CMK (cell line): ENCODE data around the gene MLH1.
"Not testable (repeated sequence)": the region's sequence is repeated elsewhere in the genome, so short reads cannot be mapped to it uniquely, and the experiment has no call there.

Source experiments
- DNase-seq: peaks from one replicate; pipeline ENCODE4 v3.0.0-alpha.2; 2010; ENCODE audit warnings: low read depth

MLH1 gene

DNA sequence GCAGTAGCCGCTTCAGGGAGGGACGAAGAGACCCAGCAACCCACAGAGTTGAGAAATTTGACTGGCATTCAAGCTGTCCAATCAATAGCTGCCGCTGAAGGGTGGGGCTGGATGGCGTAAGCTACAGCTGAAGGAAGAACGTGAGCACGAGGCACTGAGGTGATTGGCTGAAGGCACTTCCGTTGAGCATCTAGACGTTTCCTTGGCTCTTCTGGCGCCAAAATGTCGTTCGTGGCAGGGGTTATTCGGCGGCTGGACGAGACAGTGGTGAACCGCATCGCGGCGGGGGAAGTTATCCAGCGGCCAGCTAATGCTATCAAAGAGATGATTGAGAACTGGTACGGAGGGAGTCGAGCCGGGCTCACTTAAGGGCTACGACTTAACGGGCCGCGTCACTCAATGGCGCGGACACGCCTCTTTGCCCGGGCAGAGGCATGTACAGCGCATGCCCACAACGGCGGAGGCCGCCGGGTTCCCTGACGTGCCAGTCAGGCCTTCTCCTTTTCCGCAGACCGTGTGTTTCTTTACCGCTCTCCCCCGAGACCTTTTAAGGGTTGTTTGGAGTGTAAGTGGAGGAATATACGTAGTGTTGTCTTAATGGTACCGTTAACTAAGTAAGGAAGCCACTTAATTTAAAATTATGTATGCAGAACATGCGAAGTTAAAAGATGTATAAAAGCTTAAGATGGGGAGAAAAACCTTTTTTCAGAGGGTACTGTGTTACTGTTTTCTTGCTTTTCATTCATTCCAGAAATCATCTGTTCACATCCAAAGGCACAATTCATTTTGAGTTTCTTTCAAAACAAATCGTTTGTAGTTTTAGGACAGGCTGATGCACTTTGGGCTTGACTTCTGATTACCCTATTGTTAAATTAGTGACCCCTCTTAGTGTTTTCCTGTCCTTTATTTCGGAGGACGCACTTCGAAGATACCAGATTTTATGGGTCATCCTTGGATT lies at the start of gene MLH1:
Gene MLH1, plus strand, starts transcription at position 193 of the 958 bp plus-strand sequence. Its CDS starts 30 bp downstream, at position 223.
- peak; percentile 100 for DNase-seq

DNA sequence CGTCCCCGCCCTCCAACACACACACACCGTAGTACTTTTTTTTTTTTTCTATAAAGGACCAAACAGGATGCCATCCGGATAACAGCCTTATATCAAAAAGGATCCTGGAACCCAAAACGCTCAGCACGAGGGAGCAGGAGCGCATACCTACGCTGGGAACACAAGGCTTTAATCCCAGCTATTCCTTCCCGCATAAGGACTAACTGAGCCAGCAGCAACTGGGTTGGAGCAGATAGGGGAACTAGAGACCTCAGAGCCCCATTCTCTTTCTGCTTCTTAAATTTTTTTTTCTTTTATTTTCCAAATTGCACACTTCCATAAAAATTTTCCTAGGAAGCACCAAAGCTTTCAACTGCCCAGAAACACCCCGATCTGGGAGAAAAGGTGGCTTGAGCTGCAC lies 49.7 kb upstream of the MLH1 start:
- DNase-seq, result no peak

DNA sequence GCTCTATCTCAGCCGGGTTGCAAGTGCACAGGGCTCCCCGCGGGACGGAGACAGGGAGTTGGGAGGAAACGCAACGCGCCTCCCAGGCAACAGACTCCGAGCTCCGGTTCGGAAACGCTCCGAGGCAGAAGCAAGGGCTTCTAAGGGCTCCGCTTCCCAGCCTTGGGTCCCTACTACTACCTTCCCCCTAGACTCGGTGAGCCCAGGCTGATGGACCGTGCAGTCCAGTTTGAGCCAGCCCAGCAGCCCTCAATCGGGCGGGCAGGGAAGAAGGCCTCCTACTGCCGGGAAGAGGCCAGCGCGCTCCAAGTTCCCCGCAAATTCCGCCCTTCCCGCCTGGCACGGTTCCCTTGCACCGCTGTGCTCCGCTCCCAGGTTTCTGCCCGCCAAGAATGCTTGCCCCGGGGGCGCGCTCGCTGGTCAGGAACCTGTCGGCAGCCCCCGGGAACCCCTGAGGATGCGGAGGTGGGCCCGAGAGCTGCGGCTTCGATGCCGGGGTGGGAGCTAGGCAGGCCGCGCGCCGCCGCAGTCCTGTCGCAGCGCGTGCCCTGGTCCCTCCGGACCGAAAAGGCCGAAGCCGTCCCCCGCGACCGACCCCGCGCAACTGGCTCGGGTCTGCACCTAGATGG lies 49.2 kb upstream of the MLH1 start:
- DNase-seq, result no peak

DNA sequence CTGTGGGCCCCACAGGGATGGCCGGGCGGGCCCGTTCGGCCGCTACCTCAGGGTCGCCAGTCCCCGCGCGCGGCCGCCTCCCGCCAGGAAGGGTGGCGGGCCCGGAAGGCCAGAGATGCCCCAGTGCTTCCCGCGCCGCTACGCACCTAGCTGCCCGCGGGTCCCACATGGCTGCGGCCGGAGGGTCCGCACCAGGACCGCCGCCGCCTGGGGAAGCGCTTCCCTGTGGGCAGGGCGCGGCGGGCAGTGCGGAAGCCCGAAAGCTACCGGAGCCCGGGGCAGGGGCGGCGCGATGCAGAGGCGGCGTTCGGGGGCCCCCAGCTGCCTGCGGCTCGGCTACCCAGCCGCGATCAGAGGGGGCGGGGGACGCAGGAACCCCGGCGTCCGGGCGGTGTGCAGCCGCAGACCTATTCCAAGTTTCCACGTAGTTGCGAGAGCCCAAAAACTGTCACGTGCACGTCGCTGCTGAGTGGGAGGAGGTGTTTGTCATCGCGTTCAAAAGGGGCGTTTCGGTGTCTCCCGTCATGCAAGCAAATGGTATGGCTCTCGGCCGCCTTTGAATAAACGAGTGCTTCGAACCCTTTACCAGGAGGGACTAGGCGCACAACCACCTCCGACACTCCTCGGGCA lies 48.6 kb upstream of the MLH1 start, which contains the start of gene TRANK1:
Gene TRANK1, minus strand, starts transcription at position 414 of the 630 bp plus-strand sequence. Its CDS starts 245 bp downstream, at position 169.
- no peak for DNase-seq

DNA sequence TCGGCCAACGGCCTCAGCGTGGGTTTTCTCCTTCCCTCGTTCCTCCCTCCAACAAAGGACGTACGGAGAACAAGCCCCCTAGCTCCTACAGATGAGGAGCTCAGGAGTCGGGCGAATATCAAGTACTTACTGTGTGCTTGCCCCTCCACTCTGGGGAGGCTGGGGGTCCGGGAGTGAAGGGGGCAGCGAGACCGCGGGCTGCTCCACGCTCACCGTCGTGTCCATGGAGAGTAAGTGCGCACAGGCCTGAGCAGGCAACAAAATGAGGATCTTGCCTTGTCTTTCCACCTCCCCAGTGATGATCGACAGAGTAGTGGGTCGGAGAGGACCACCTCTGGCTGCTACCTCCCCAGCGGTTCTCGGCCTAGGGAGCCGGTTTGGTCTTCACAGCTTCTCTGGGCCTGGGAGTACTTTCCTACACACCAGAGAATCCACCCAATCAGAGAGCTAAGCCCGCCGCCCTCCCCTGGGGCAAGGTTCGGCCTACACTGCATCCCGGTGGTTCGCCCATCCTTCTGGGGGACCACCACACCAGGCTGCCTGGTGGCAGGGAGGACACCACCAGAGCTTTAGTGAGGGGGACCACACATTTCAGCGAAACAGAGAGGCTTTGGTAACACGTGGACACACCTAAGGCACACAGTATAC lies 47.9 kb upstream of the MLH1 start:
- no peak for DNase-seq

DNA sequence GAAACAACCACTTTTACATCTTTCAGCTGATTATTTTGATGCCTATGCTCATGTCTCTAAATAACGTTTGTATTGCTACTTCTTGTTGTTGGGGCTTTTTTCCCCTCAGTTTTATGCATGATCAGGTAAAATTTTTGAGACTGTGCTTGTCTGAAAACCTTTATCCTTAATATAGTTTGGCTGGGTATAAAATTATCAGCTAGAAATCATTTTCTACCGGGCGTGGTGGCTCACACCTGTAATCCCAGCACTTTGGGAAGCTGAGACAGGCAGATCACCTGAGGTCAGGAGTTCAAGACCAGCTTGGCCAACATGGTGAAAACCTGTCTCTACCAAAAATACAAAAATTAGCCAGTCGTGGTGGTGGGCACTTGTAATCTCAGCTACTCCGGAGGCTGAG lies 45.5 kb upstream of the MLH1 start:
- not testable (repeated sequence) for DNase-seq

DNA sequence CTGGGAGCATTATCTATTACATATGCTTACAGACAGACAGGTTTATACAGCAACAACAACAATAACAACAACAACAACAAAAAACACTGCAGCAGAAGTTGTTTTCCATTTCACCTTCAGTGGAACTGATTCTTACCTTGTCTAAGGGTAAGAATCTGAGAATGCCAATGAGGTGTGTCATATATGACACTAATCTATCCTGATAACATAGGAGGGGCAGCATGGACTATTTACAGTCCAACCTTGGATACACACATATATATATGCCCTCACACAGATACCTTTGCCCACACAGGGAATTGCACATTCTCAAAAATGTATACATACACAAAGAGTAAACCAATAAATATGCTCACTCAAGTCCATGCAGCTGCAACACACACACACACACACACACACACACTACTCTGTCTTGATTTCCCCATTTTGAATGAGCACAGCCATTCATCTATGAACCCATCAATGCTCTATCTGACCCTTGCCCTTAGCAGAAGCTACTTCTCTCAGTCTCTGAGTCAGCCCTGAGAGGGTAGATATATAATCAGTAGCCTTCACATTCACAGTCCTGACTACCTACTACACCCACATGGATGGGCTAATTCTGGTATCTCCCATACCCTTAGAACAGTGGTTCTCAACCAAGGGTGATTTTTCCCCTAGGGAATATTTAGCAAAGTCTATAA lies 38.7 kb upstream of the MLH1 start:
- no peak for DNase-seq

DNA sequence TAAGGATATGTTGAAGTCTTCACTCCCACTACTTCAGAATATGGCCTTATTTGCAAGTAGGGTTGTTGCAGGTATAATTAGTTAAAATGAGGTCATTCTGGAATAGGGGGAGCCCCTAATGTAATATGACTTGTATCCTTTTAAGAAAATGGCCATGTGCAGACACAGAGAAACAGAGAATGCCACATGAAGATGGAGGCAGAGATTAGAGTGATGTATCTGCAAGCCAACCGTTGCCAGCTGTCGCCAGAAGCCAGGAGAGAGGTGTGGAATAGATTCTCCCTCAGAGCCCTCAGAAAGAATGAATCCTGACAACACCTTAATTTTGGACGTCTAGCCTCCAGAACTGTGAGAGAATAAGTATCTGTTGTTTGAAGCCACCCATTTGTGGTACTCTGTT lies 37.2 kb upstream of the MLH1 start:
- DNase-seq, result no peak

DNA sequence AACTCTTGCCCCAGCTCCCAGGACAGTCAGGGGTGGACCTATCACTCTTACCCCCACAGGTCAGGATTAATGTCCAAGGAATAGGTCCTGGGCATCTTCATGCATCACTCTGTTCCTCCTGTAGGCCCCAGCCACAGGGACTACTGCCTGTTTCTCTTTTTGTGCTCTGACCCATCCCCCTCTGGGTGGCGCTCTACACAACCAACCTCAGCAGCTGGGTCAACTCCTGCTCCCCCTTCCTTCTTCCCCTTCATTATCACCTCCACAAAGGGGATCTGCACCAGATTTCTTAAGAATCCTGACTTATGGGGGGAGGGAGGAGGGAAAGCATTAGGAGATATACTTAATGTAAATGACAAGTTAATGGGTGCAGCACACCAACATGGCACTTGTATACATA lies 36.3 kb upstream of the MLH1 start:
- no peak for DNase-seq

DNA sequence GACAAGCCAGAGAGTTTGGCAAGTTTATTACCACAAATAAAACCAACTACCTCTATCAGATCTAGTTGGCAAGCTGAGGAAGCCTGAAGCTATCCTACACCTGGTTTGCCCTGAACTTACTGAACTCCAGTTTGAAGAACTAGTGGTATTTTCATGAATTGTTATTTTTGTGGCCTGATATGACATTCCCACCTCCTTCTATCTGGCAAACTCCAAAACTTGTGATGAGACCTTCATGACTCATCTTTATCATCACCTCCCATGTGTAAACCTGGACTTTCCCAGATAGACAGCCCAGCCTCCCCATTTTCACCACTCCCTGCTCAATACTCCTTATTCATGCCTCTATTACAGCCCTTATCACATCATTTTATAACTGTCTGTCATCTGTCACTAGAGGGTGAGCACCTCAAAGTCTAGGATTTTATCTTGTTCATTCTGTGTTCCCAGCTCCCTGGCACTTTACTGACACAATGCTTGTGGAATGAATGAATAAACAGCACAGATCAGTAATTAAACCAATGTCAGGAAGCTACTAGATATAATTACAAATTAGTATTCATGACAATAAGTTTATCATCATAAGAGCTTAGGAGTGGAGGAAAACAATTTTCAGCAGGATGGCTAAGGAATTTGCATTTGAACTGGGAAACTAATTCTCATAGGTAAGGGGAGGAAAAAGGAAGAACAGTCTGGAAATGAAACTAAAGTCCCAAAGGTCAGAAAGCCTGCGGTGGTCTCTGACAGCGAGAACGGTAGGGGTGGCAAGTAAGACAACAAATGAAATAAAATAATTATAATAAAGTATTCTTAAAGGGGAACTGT lies 35.2 kb upstream of the MLH1 start:
- DNase-seq, result no peak

DNA sequence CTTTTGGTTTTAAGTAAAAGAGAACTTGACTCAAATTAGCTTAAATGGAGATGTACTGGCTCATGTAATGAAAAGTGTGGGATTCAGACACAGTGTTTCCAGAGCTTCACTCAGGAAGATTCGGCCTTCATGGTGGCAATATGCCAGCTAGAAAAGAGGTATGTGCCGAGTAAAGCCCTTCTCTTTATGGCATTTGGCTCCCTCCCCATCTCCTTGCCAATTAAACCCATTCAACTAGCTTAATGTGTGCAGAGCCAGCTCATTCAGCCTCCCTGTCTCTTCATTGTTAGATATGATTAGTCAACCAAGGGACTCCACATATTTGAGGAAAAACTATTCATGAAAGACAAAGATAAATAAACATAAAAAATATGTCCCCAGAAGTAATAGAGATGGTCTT lies 33.5 kb upstream of the MLH1 start:
- no peak for DNase-seq

DNA sequence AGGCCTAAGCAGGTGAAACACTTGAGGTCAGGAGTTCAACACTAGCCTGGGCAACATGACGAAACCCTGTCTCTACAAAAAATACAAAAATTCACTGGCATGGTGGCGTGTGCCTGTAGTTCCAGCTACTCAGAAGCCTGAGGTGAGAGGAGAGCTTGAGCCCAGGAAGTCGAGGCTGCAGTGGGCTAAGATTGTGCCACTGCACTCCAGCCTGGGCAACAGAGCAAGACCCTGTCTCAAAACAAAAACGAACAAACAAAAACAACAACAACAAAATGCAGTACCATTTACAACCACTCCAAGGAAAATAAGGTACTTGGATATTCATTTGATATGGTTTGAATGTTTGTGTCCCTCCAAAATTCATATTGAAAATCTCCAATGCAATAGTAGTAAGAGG lies 32.8 kb upstream of the MLH1 start:
- DNase-seq, result no peak

DNA sequence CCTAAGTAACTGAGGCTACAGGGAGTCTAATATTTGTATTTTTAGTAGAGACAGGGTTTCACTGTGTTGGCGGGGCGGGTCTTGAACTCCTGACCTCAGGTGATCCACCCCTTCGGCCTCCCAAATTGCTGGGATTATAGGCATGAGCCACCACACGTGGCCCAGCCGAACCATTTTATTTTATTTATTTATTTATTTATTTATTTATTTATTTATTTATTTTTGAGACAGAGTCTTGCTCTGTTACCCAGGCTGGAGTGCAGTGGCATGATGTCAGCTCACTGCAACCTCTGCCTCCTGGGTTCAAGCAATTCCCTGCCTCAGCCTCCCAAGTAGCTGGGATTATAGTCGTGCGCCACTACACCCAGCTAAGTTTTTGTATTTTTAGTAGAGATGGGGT lies 30.3 kb upstream of the MLH1 start:
- not testable (repeated sequence) for DNase-seq

DNA sequence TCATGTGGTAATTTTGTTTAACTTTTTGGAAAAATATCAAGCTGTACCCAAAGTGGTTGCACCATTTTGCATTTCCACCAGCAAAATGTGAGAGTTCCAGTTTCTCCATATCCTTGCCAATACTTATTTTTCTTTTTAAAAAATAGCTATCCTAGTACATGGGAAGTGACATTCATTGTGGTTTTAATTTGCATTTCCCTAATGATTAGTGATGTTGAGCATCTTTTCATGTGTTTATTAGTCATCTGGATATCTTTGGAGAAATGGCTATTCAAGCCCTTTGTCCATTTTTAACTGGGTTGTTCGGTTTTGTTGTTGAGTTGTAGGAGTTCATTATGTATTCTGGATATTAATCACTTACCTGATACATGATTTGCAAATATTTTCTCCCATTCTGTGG lies 29.0 kb upstream of the MLH1 start:
- no peak for DNase-seq

DNA sequence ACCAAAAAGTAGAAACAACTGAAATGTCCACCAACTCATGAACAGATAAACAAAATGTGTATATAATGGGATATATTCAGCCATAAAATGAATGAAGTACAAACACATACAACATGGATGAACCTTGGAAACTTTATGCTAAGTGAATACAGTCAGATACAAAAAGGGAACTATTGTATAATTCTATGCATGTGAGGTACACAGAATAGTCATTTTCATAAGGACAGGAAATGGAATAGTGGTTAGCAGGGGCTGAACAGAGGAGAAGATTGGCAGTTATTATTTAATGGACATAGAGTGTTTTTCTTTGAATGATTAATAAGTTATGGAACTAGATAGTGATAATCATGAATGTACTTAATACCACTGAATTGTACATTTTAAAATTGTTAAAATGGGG lies 28.5 kb upstream of the MLH1 start:
- no peak for DNase-seq

DNA sequence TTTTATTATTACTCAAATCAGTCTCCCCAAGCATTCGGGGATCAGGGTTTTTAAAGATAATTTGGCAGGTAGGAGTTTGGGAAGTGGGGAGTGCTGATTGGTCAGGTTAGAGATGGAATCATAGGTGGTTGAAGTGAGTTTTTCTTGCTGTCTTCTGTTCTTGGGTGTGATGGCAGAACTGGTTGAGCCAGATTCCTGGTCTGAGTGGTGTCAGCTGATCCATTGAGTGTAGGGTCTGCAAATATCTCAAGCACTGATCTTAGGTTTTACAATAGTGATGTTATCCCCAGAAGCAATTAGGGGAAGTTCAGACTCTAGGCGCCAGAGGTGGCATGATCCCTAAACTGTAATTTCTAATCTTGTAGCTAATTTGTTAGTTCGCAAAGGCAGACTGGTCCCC lies 27.9 kb upstream of the MLH1 start:
- no peak for DNase-seq

DNA sequence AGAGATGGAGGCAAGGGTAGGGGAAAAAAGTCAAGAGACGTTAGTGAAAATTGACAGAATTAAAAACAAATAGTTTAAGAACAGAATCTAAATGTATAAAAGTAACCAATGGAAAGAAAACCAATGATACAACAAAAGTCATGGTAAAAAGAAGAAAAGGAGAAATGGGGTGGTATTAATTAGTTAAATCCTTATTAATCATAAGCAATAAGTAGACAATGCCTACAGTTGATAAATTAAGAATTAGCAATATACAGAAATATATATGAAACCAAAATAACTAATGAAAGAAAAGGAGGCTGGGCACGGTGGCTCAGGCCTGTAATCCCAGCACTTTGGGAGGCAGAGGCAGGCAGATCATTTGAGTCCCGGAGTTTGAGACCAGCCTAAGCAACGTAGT lies 24.2 kb upstream of the MLH1 start:
- DNase-seq, result no peak

DNA sequence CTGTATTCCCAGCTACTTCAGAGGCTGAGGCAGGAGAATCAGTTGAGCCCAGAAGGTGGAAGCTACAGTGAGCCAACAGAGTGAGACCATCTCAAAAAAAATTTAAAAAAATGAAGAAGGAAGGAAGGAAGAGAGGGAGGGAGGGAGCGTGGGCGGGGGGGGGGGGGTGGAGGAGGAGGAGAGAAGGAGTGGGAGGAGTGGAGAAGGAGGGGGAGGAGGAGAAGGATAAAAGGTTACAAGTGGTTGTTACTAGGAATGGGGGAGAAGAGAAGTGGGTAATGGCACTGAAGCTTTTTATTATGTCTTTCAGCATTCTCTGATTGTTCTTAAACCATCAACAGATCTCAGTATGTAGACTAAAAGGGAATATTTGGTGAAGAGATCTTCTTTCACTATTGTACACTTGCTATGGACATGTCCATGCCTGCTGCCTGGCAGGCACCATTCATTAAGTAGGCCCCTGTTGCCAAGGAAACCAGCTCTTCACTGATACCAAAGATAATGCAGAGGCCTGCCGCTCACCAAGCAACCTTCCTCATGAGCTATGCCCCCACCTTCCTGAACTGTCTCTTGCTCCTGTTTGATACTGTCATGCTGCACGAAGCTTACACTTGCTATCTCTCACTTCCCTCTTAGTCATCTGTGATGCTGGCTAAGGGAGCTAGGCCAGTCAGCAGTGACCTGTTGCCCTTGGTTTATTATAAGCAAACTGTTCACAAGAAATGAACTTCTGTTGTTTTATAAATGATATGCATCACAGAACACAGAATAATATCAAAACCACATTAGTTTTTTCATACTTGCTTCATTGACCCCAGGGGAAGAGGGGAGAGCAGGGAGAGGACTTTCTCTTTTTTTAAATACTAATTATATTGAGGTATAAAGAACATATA lies 23.5 kb upstream of the MLH1 start:
- DNase-seq, result peak; percentile 97

DNA sequence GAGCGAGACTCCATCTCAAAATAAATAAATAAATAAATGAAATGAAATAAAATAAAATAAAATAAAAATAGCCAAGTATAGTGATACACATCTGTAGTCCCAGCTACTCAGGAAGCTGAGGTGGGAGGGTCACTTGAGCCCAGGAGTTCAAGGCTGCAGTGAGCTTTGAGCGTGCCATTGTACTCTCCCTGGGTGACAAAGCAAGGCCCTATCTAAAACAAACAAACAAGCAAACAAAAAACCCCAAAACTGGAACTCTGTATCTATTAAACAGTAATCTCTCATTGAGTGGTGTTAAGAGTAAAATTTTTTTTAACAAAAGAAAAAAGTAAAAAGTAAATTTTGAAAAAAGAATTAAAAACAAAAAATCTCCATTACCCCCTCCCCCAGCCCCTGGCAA lies 21.2 kb upstream of the MLH1 start:
- no peak for DNase-seq

DNA sequence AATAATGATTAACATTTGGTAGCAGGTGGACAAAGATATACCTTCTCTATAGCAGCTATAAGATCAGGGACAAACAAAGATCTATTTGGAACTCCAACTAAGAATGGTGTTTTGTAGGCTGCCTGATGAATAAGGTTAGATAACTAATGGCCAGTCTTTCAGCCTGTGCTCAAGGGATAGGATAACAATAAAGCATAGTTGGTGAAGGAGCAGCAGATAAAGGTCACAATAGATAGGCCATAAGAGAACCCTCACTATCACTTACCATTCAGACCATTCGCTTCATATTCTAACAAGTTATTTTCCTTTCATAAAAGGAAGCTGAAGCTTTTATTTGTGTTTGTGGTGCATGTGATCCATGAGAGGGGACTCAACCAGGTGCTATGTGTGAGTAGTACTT lies 20.2 kb upstream of the MLH1 start:
- no peak for DNase-seq
